Measurements from ENCODE around the gene MID1IP1. TPM values are rescaled to one million over a fixed set of nuclear protein-coding genes. Genes with fewer than 3 reads are reported as not detected.

MID1IP1 gene
- total and polyA plus RNA-seq, 2 of the 8 experiments (the other 6 are each of a cell fraction or from before 2014, with no cell fraction given) = 118 to 128 TPM

DNA sequence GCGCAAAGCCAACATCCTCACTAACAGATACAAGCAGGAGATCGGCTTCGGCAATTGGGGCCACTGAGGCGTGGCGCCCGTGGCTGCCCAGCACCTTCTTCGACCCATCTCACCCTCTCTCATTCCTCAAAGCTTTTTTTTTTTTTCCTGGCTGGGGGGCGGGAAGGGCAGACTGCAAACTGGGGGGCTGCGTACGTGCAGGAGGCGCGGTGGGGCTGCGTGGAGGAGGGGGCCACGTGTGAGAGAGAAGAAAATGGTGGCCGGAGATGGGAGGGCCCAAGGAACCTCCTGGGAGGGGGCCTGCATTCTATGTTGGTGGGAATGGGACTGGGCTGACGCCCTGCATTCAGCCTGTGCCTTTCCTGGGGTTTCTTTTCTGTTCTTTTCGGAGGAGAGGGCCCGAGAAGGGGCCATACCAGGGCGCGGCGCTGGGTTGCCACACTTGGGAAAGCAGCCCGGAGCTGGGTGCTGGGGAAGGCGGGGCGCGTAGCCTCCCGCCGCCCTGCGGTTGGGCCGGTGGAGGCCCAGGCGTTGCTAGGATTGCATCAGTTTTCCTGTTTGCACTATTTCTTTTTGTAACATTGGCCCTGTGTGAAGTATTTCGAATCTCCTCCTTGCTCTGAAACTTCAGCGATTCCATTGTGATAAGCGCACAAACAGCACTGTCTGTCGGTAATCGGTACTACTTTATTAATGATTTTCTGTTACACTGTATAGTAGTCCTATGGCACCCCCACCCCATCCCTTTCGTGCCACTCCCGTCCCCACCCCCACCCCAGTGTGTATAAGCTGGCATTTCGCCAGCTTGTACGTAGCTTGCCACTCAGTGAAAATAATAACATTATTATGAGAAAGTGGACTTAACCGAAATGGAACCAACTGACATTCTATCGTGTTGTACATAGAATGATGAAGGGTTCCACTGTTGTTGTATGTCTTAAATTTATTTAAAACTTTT, 4.5 kb downstream of the MID1IP1 start:
- H4K91ac ChIP-seq (replicated peaks; ENCODE audit: insufficient read length, low read length) = peak overlapping the region; percentile 49
- ChIA-PET POLR2A (ENCODE audit: partially characterized antibody) (interaction anchor here (0.6 to 5.8 kb wide), 13 partner anchors 9 to 345 kb away, joined by 3 to 64 read pairs (median 5); no protein-coding TSS in a partner anchor), CTCF (ENCODE audit: partially characterized antibody) (no interaction called here)
- no peak overlapping the region for H3K23ac ChIP-seq (ENCODE audit: insufficient read length)
- H3K23me2 ChIP-seq (ENCODE audit: low read depth, low read length) = peaks cover 3% of the 10 kb centered on the region; the same call in 1 of the 2 replicates
- no peak overlapping the region for H3K14ac ChIP-seq (ENCODE audit: insufficient read length)
- no peaks in the 10 kb centered on the region for H3K79me1 ChIP-seq (ENCODE audit: low read depth, low read length)
- no peak overlapping the region for H2BK20ac ChIP-seq (ENCODE audit: low read length)
- H4K8ac ChIP-seq (ENCODE audit: extremely low read depth, insufficient read depth, low read length) = peak overlapping the region; percentile 89
- DNase-seq (ENCODE audit: low read depth in 1 of 2, low spot score in 2 of 2) (peak in 1 of 2 experiments; percentile 47), FAIRE-seq (no peak)
- peak overlapping the region; percentile 75; the same call in 1 of the 2 replicates for H2AK5ac ChIP-seq (ENCODE audit: low read depth, low read length)
- no peaks in the 10 kb centered on the region for H3K9me3 ChIP-seq (ENCODE audit: insufficient read depth in 2 of 2, low read depth in 1 of 2, low read length in 1 of 2)
- peak overlapping the region; percentile 75; the same call in 1 of the 2 replicates for H2BK12ac ChIP-seq (ENCODE audit: low read depth, low read length)
- H2BK15ac ChIP-seq (ENCODE audit: low read length) = no peak overlapping the region
- peaks cover 0 to 34% (median 6%) of the 10 kb centered on the region in 4 experiments; a peak in 3 of 8 replicates for H3K36me3 ChIP-seq (ENCODE audit: control insufficient read depth in 2 of 4, insufficient read depth in 4 of 4, low read length in 3 of 4)
- H3K4me2 ChIP-seq (ENCODE audit: insufficient read depth in 1 of 2, low read depth in 2 of 2, low read length in 2 of 2) = peak overlapping the region; percentile 76 to 83
- H4K20me1 ChIP-seq (replicated peaks in 1 of 2; ENCODE audit: control insufficient read depth in 1 of 2, insufficient read depth in 2 of 2, low read length in 2 of 2) = no peaks in the 10 kb centered on the region
- H2BK5ac ChIP-seq (ENCODE audit: low read depth, low read length) = peak overlapping the region; percentile 91
- peak overlapping the region; percentile 90 for H4K5ac ChIP-seq (ENCODE audit: insufficient read length, low read depth, low read length)
- H3K4me3 ChIP-seq (ENCODE audit: extremely low read depth in 1 of 4, insufficient read depth in 2 of 4, low read depth in 3 of 4, low read length in 4 of 4) = peak overlapping the region; percentile 74 to 95 (median 88)
- peaks cover 5 to 44% of the 10 kb centered on the region in 2 experiments; a peak in 3 of 4 replicates for H3K79me2 ChIP-seq (ENCODE audit: control insufficient read depth in 1 of 2, insufficient read depth in 2 of 2, low read length in 2 of 2)
- peak overlapping the region; percentile 26 for H3K18ac ChIP-seq (ENCODE audit: extremely low read depth, low read length)
- no peak overlapping the region for H2AFZ ChIP-seq (ENCODE audit: low read length)
- peak overlapping the region; percentile 86; the same call in 1 of the 2 replicates for H3K27ac ChIP-seq (ENCODE audit: low read depth, low read length)
- H2BK120ac ChIP-seq (replicated peaks; ENCODE audit: low read depth, low read length) = no peak overlapping the region
- 4% methylated on average over 13 of the region's 41 CpGs; no CpG with 5 or more reads in 1 of the 2 experiments for WGBS, 2 experiments (ENCODE audit: extremely low coverage in 1 of 2, insufficient coverage in 1 of 2, insufficient read length in 1 of 2, insufficient replicate concordance in 2 of 2, low coverage in 1 of 2, low lambda C conversion rate in 2 of 2, missing lambda C conversion rate in 1 of 2)
- H3K56ac ChIP-seq (replicated peaks; ENCODE audit: insufficient read length, low read depth, low read length) = peak overlapping the region; percentile 5
- H3K9ac ChIP-seq (replicated peaks in 1 of 4; ENCODE audit: extremely low read depth in 1 of 4, low read depth in 3 of 4, low read length in 3 of 4) = peak overlapping the region; percentile 79 to 97 (median 83)
- peak overlapping the region; percentile 96 for H3K4ac ChIP-seq (replicated peaks; ENCODE audit: insufficient read length, low read depth, low read length)
- H3K4me1 ChIP-seq (replicated peaks in 1 of 4; ENCODE audit: control insufficient read depth in 3 of 4, insufficient read depth in 4 of 4, low read length in 3 of 4) = peaks cover 0 to 3% (median 0%) of the 10 kb centered on the region in 4 experiments; a peak in 2 of 7 replicates
- H3K27me3 ChIP-seq (replicated peaks in 1 of 4; ENCODE audit: control insufficient read depth in 3 of 4, extremely low read depth in 1 of 4, insufficient read depth in 3 of 4, low read length in 3 of 4) = no peaks in the 10 kb centered on the region
- TF ChIP-seq SIN3A (conservative IDR thresholded peaks at IDR 0.05 in 1 of 2, IDR thresholded peaks at IDR 0.05 in 1 of 2; ENCODE audit: low read depth in 1 of 2, low read length in 2 of 2) = 0 out of 4 replicates have a peak, but pooled peaks of 1 of the 2 experiments have one; percentile 17
- TF ChIP-seq, protein P1, sequence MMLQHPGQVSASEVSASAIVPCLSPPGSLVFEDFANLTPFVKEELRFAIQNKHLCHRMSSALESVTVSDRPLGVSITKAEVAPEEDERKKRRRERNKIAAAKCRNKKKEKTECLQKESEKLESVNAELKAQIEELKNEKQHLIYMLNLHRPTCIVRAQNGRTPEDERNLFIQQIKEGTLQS (IDR thresholded peaks at IDR 0.05; ENCODE audit: insufficient read depth, low read depth, low read length) = 0 out of 2 replicates have a peak, but pooled peaks have one; percentile 7
- TF ChIP-seq POLR2A (IDR thresholded peaks at IDR 0.05; ENCODE audit: control extremely low read depth in 1 of 2, low read depth in 2 of 2, low read length in 2 of 2) = peak in 1 of 2 experiments; percentile 51; a peak in 2 of 3 replicates
- TF ChIP-seq CEBPB (IDR thresholded peaks at IDR 0.05; ENCODE audit: low read depth, low read length) = peak; percentile 72
- no peak for TF ChIP-seq HDAC2 (IDR thresholded peaks at IDR 0.05; ENCODE audit: borderline replicate concordance in 1 of 2, low read depth in 2 of 2, low read length in 2 of 2)
- TF ChIP-seq TBP (IDR thresholded peaks at IDR 0.05; ENCODE audit: low read depth, low read length) = 0 out of 2 replicates have a peak, but pooled peaks have one; percentile 40
- peak; percentile 28; the same call in 1 of the 2 replicates for TF ChIP-seq CHD1 (IDR thresholded peaks at IDR 0.05; ENCODE audit: low read depth, low read length)
- TF ChIP-seq, protein P2, sequence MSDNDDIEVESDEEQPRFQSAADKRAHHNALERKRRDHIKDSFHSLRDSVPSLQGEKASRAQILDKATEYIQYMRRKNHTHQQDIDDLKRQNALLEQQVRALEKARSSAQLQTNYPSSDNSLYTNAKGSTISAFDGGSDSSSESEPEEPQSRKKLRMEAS (IDR thresholded peaks at IDR 0.05) = 0 out of 2 replicates have a peak, but pooled peaks have one; percentile 27
- TF ChIP-seq TAF1 (IDR thresholded peaks at IDR 0.05; ENCODE audit: low read depth, low read length) = 0 out of 2 replicates have a peak, but pooled peaks have one; percentile 46
